ENCODE results near the gene AP1B1. TPM values are rescaled to one million over a fixed set of nuclear protein-coding genes. Genes with fewer than 3 reads are reported as not detected.

Gene AP1B1
- total RNA-seq, 4 donors from 2014 or later, result 55.6 to 97.0 (median 89.4) TPM

DNA sequence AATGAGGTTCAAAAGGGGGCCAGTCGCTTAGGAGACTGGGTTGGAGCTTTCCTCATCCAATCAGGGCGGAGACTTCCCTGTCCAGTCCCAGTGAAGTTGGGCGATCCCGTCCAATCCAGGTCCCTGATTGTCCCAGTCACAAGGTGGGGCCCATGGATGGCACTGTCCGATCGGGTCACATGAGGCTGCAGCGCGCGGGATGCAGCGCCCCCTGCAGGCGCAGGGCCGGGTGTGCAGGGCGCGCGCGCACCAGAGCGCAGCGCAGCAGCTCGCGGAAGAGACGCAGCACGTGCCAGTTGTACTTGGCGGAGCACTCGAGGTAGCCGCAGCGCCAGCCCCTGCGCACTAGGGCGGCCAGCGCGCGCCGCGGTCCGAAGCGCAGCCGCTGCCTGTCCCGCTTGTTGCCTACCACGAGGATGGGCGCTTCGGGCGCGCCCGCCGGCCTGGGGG, 75.2 kb downstream of the AP1B1 start:
- DNase-seq (ENCODE audit: low spot score in 2 of 2), result peak in 1 of 2 donors; percentile 72
- TF ChIP-seq, protein P1, sequence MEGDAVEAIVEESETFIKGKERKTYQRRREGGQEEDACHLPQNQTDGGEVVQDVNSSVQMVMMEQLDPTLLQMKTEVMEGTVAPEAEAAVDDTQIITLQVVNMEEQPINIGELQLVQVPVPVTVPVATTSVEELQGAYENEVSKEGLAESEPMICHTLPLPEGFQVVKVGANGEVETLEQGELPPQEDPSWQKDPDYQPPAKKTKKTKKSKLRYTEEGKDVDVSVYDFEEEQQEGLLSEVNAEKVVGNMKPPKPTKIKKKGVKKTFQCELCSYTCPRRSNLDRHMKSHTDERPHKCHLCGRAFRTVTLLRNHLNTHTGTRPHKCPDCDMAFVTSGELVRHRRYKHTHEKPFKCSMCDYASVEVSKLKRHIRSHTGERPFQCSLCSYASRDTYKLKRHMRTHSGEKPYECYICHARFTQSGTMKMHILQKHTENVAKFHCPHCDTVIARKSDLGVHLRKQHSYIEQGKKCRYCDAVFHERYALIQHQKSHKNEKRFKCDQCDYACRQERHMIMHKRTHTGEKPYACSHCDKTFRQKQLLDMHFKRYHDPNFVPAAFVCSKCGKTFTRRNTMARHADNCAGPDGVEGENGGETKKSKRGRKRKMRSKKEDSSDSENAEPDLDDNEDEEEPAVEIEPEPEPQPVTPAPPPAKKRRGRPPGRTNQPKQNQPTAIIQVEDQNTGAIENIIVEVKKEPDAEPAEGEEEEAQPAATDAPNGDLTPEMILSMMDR (IDR thresholded peaks at IDR 0.05), result peak; percentile 59 to 96
- peak in 2 of 3 donors; percentile 35 to 86 for TF ChIP-seq POLR2AphosphoS5 (IDR thresholded peaks at IDR 0.05)
- TF ChIP-seq POLR2A (IDR thresholded peaks at IDR 0.05), result no peak
- TF ChIP-seq EP300 (IDR thresholded peaks at IDR 0.05), result no peak
- H3K4me1 ChIP-seq, result peaks cover 74% of the 10 kb centered on the region
- peaks cover 30% of the 10 kb centered on the region for H3K27me3 ChIP-seq
- no peak overlapping the region for H3K4me3 ChIP-seq
- 68% methylated on average over 4 of the region's 44 CpGs for WGBS
- H3K27ac ChIP-seq, result no peak overlapping the region
- no peaks in the 10 kb centered on the region for H3K9me3 ChIP-seq
- H3K36me3 ChIP-seq, result no peaks in the 10 kb centered on the region

DNA sequence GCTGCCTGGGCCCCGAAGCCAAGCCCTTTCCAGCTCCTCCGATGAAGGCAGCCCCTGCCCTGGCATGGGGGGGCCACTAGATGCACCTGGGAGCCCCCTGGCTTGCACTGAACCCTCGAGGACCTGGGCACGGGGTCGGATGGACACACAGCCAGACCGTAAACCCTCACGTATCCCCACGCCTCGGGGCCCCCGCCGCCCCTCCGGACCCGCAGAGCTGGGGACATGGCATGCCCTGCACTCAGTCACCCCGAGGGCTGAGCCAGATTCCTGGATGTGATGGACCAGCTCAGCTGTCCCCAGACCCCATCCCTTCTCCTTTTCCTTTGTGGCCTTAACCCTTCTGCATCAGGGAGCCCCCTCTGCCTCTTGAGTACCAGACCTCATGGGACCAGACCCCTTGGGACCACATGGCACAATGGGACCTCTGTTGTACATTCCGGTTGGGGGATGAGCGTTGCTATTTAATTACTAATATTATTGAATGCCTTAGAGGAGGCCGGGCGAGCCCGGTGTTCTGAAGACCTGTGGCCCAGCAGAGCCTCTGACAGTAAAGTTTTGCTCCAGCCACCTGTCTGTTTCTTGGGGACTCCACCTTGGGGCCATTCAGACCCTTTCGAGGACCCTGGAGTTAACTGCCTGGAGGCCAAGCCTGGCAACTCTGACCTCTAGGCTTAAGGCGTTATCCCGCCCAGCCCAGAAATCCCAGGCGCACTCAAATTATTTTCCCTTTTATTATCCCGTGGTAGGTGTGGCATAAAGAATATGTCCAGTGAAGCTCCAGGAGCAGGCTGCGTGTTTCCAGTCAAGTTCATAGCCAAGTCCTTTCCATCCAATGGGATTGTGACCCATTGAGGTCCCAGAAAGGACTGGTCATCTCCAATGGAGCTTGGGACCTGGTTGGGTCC, 75.9 kb downstream of the AP1B1 start:
- TF ChIP-seq POLR2A (IDR thresholded peaks at IDR 0.05), result no peak
- TF ChIP-seq POLR2AphosphoS5 (IDR thresholded peaks at IDR 0.05), result no peak
- TF ChIP-seq, protein P1 (IDR thresholded peaks at IDR 0.05), result no peak
- no peak for TF ChIP-seq EP300 (IDR thresholded peaks at IDR 0.05)
- WGBS, result 85% methylated on average over 21 of the region's 25 CpGs
- Histone ChIP-seq H3K27ac (peak overlapping the region; percentile 91), H3K36me3 (no peaks in the 10 kb centered on the region), H3K27me3 (peaks cover 30% of the 10 kb centered on the region), H3K9me3 (no peaks in the 10 kb centered on the region), H3K4me1 (peaks cover 81% of the 10 kb centered on the region), H3K4me3 (no peak overlapping the region)
- DNase-seq (ENCODE audit: low spot score in 2 of 2), result peak in 1 of 2 donors; percentile 76

GRCh38 chr22:29311464-29312217, 76.7 kb downstream of the AP1B1 start:
- TF ChIP-seq EP300 (IDR thresholded peaks at IDR 0.05), result no peak
- TF ChIP-seq, protein P1 (IDR thresholded peaks at IDR 0.05), result no peak
- no peak for TF ChIP-seq POLR2A (IDR thresholded peaks at IDR 0.05)
- no peak for TF ChIP-seq POLR2AphosphoS5 (IDR thresholded peaks at IDR 0.05)
- Histone ChIP-seq H3K4me1 (peaks cover 86% of the 10 kb centered on the region), H3K36me3 (no peaks in the 10 kb centered on the region), H3K9me3 (no peaks in the 10 kb centered on the region), H3K27ac (peak overlapping the region; percentile 91), H3K27me3 (peaks cover 30% of the 10 kb centered on the region), H3K4me3 (peak overlapping the region; percentile 37)
- peak in 1 of 2 donors; percentile 78 for DNase-seq (ENCODE audit: low spot score in 2 of 2)
- WGBS, result 29% methylated on average over 23 of the region's 50 CpGs

DNA sequence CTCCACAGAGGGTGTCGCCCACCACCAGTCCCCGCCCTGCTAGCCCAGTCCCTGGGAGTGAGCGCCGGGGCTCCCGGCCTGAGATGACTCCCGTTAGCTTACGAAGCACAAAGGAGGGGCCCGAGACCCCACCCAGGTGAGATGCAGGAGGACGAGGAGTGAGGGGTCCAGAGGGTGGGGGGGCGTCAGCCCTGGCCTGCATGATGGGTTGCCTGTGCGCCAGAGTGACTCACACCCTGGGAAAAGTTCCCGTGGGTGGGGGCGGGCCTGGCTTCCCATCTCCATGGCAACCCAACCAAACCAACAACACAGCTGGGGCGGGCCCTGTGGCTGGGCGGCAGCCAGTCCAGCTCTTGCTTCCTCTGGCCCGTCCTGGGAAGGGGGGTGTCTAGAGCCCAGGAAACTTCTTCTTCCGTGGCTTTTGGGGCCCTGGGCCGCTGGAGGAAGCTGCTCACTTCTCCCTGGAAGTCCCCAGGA, 77.5 kb downstream of the AP1B1 start:
- peak in 2 of 3 donors; percentile 69 to 86 for TF ChIP-seq POLR2AphosphoS5 (IDR thresholded peaks at IDR 0.05)
- TF ChIP-seq, protein P1 (IDR thresholded peaks at IDR 0.05), result no peak
- 8% methylated on average over 17 of the region's 18 CpGs for WGBS
- Histone ChIP-seq H3K36me3 (no peaks in the 10 kb centered on the region), H3K9me3 (no peaks in the 10 kb centered on the region), H3K27me3 (peaks cover 27% of the 10 kb centered on the region), H3K27ac (peak overlapping the region; percentile 91), H3K4me1 (peaks cover 92% of the 10 kb centered on the region), H3K4me3 (peak overlapping the region; percentile 37)
- peak; percentile 98 to 99 for DNase-seq (ENCODE audit: low spot score in 2 of 2)

Data from suprapubic skin (tissue), 4 donors.